Measurements from ENCODE around the gene DMD. TPM values are rescaled to one million over a fixed set of nuclear protein-coding genes. Genes with fewer than 3 reads are reported as not detected.

Gene DMD
- total and polyA plus RNA-seq, 2 of the 8 experiments (the other 6 are each of a cell fraction or from before 2014, with no cell fraction given), result 4.8 to 7.4 TPM

DNA sequence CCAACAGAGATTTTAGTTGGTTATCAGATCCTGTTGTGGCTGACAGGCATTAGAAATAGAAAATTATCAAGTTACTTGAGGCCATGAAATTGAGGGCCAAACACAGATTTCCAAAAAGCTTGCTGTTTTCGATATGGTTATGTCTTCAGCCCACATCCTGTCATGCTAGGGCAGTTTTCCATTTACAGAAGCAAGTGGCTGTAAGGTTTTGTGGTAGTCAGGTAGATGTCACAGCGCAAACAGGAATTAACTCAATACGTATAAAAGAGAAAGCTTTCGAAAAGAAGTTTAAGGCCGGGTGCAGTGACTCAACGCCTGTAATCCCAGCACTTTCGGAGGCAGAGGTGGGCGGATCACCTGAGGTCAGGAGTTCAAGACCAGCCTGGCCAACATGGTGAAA is 104.6 kb downstream of the DMD start:
- Histone ChIP-seq H4K91ac (replicated peaks; ENCODE audit: insufficient read length, low read length) (no peak overlapping the region), H4K5ac (ENCODE audit: insufficient read length, low read depth, low read length) (no peak overlapping the region), H3K4me1 (replicated peaks in 1 of 4; ENCODE audit: control insufficient read depth in 3 of 4, insufficient read depth in 4 of 4, low read length in 3 of 4) (peaks cover 0 to 3% (median 0%) of the 10 kb centered on the region in 4 experiments; a peak in 1 of 7 replicates), H3K56ac (replicated peaks; ENCODE audit: insufficient read length, low read depth, low read length) (no peak overlapping the region), H2BK15ac (ENCODE audit: low read length) (no peak overlapping the region), H3K18ac (ENCODE audit: extremely low read depth, low read length) (no peak overlapping the region), H2BK20ac (ENCODE audit: low read length) (peak overlapping the region; percentile 43; the same call in 1 of the 2 replicates), H3K4me2 (ENCODE audit: insufficient read depth in 1 of 2, low read depth in 2 of 2, low read length in 2 of 2) (no peak overlapping the region), H3K27ac (ENCODE audit: low read depth, low read length) (no peak overlapping the region), H2AK5ac (ENCODE audit: low read depth, low read length) (no peak overlapping the region), H2BK5ac (ENCODE audit: low read depth, low read length) (no peak overlapping the region; the same call in 1 of the 2 replicates), H3K4ac (replicated peaks; ENCODE audit: insufficient read length, low read depth, low read length) (no peak overlapping the region), H4K20me1 (replicated peaks in 1 of 2; ENCODE audit: control insufficient read depth in 1 of 2, insufficient read depth in 2 of 2, low read length in 2 of 2) (no peaks in the 10 kb centered on the region), H3K14ac (ENCODE audit: insufficient read length) (no peak overlapping the region), H2BK120ac (replicated peaks; ENCODE audit: low read depth, low read length) (peak overlapping the region; percentile 21), H3K79me1 (ENCODE audit: low read depth, low read length) (no peaks in the 10 kb centered on the region), H4K8ac (ENCODE audit: extremely low read depth, insufficient read depth, low read length) (no peak overlapping the region), H2BK12ac (ENCODE audit: low read depth, low read length) (no peak overlapping the region), H3K79me2 (ENCODE audit: control insufficient read depth in 1 of 2, insufficient read depth in 2 of 2, low read length in 2 of 2) (no peaks in the 10 kb centered on the region), H3K4me3 (ENCODE audit: extremely low read depth in 1 of 4, insufficient read depth in 2 of 4, low read depth in 3 of 4, low read length in 4 of 4) (no peak overlapping the region), H3K27me3 (replicated peaks in 1 of 4; ENCODE audit: control insufficient read depth in 3 of 4, extremely low read depth in 1 of 4, insufficient read depth in 3 of 4, low read length in 3 of 4) (no peaks in the 10 kb centered on the region), H3K9me3 (ENCODE audit: insufficient read depth in 2 of 2, low read depth in 1 of 2, low read length in 1 of 2) (no peaks in the 10 kb centered on the region), H3K9ac (replicated peaks in 1 of 4; ENCODE audit: extremely low read depth in 1 of 4, low read depth in 3 of 4, low read length in 3 of 4) (no peak overlapping the region), H3K23me2 (ENCODE audit: low read depth, low read length) (no peaks in the 10 kb centered on the region), H3K23ac (ENCODE audit: insufficient read length) (no peak overlapping the region), H3K36me3 (ENCODE audit: control insufficient read depth in 2 of 4, insufficient read depth in 4 of 4, low read length in 3 of 4) (no peaks in the 10 kb centered on the region), H2AFZ (ENCODE audit: low read length) (no peak overlapping the region)
- no peak for TF ChIP-seq TBP (IDR thresholded peaks at IDR 0.05; ENCODE audit: low read depth, low read length)
- ChIA-PET POLR2A (ENCODE audit: partially characterized antibody) (no interaction called here), CTCF (ENCODE audit: partially characterized antibody) (interaction anchor here (0.7 kb wide), 1 partner anchor 579 kb away, joined by 3 read pairs; no protein-coding TSS in a partner anchor)
- FAIRE-seq (no peak), DNase-seq (ENCODE audit: low read depth in 1 of 2, low spot score in 2 of 2) (no peak)
- 82% methylated on average over 3 of the region's 8 CpGs; no CpG with 5 or more reads in 1 of the 2 experiments for WGBS, 2 experiments (ENCODE audit: extremely low coverage in 1 of 2, insufficient coverage in 1 of 2, insufficient read length in 1 of 2, insufficient replicate concordance in 2 of 2, low coverage in 1 of 2, low lambda C conversion rate in 2 of 2, missing lambda C conversion rate in 1 of 2)

Measured in H1 (cell line).